Neutrophil (primary cell): ENCODE measurements around the gene ENDOG.
A peak's percentile ranks its signal among the peaks of the same experiment; 100 is the strongest.

Source experiments
- H3K27ac ChIP-seq: fragments of 200-600 bp; sonication (generic); 2 replicates; pipeline ENCODE4 v1.5.1; 2016; ENCODE audit warnings: mild to moderate bottlenecking, moderate library complexity
- H3K27me3 ChIP-seq: fragments of 200-600 bp; sonication (generic); 2 replicates; pipeline ENCODE4 v1.6.0; 2016; ENCODE audit warnings: mild to moderate bottlenecking
- H3K36me3 ChIP-seq: fragments of 200-600 bp; sonication (generic); 2 replicates; pipeline ENCODE4 v1.5.1; 2017
- H3K4me1 ChIP-seq, 2 experiments: fragments of 200-600 bp in 1 of 2; sonication (generic) in 1 of 2; 1 replicate in 1 of 2; 2 replicates in 1 of 2; pipeline versions ENCODE4 v1.5.1 to v1.6.1; 2013 to 2016; ENCODE audit warnings: low read depth in 1 of 2, low read length in 1 of 2, mild to moderate bottlenecking in 1 of 2, moderate library complexity in 1 of 2; ENCODE audit not compliant: control insufficient read depth in 1 of 2, insufficient read depth in 1 of 2
- H3K4me3 ChIP-seq, 2 experiments: fragments of 200-600 bp in 1 of 2; sonication (generic) in 1 of 2; 1 replicate in 1 of 2; 2 replicates in 1 of 2; pipeline ENCODE4 v1.5.1; 2013 to 2016; ENCODE audit warnings: low read depth in 1 of 2, low read length in 1 of 2, mild to moderate bottlenecking in 1 of 2, moderate library complexity in 1 of 2
- H3K9me3 ChIP-seq: fragments of 200-600 bp; sonication (generic); 2 replicates; pipeline ENCODE4 v1.5.1; 2016
- CTCF ChIP-seq: fragments of 200-600 bp; sonication (generic); IDR thresholded peaks from 2 replicates; pipeline ENCODE4 v1.5.1; 2016; ENCODE audit warnings: antibody characterized with exemption

ENDOG gene

GRCh38 chr9:128818839-128819715 is 777 bp downstream of the ENDOG start:
- peak overlapping the region; percentile 61 for H3K27ac ChIP-seq
- H3K36me3 ChIP-seq = peaks cover 27% of the 10 kb centered on the region
- peaks cover 11 to 14% of the 10 kb centered on the region in 2 experiments for H3K4me1 ChIP-seq
- H3K4me3 ChIP-seq = peak overlapping the region; percentile 81 to 85
- no peaks in the 10 kb centered on the region for H3K9me3 ChIP-seq
- no peak for TF ChIP-seq CTCF
- H3K27me3 ChIP-seq = peaks cover 18% of the 10 kb centered on the region

GRCh38 chr9:128819716-128820664 is 1.7 kb downstream of the ENDOG start:
- peaks cover 36% of the 10 kb centered on the region for H3K36me3 ChIP-seq
- H3K4me1 ChIP-seq = peaks cover 11 to 14% of the 10 kb centered on the region in 2 experiments
- no peak overlapping the region for H3K4me3 ChIP-seq
- no peaks in the 10 kb centered on the region for H3K9me3 ChIP-seq
- no peak for TF ChIP-seq CTCF
- H3K27me3 ChIP-seq = peaks cover 18% of the 10 kb centered on the region
- no peak overlapping the region for H3K27ac ChIP-seq

GRCh38 chr9:128820665-128821583 is 2.6 kb downstream of the ENDOG start:
- peaks cover 11 to 14% of the 10 kb centered on the region in 2 experiments for H3K4me1 ChIP-seq
- no peak for TF ChIP-seq CTCF
- H3K36me3 ChIP-seq = peaks cover 46% of the 10 kb centered on the region
- H3K4me3 ChIP-seq = no peak overlapping the region
- no peaks in the 10 kb centered on the region for H3K9me3 ChIP-seq
- H3K27ac ChIP-seq = no peak overlapping the region
- H3K27me3 ChIP-seq = peaks cover 18% of the 10 kb centered on the region

- Histone ChIP-seq H3K27ac (no peak overlapping the region), H3K4me1 (peaks cover 11 to 14% of the 10 kb centered on the region in 2 experiments), H3K27me3 (peaks cover 18% of the 10 kb centered on the region), H3K36me3 (peaks cover 53% of the 10 kb centered on the region), H3K4me3 (no peak overlapping the region), H3K9me3 (no peaks in the 10 kb centered on the region)
- no peak for TF ChIP-seq CTCF
These were observed 3.5 kb downstream of the ENDOG start for GRCh38 chr9:128821584-128822406.
